OCI-LY7 (cell line): ENCODE data around the gene PHF20. TPM values are rescaled to one million over a fixed set of nuclear protein-coding genes. Genes with fewer than 3 reads are reported as not detected.

Experiments
- BruUV-seq: library from RNA; stranded (reverse); fragments of 400-500 nt; replicated peaks from 2 replicates; lab custom pipeline; 2021; lab: Mats Ljungman, UMichigan
- CTCF ChIA-PET: fragments of 300-600 bp; sonication (Branson Sonifier 250); formaldehyde crosslinking; loops from one replicate; lab custom pipeline; 2022; ENCODE audit warnings: antibody characterized with exemption; ENCODE audit not compliant: unreplicated experiment; lab: Charles Lee
- POLR2A ChIA-PET: fragments of 300-600 bp; sonication (Branson Sonifier 250); formaldehyde crosslinking; loops from one replicate; lab custom pipeline; 2022; ENCODE audit warnings: antibody characterized with exemption; lab: Charles Lee
- DNase-seq: peaks from one replicate; pipeline ENCODE4 v3.0.0-alpha.2; 2015; ENCODE audit warnings: low spot score
- H2AFZ ChIP-seq: fragments of 200-600 bp; sonication (generic), shearing (Covaris generic); 2 replicates; pipeline ENCODE4 v1.6.1; 2014; ENCODE audit warnings: mild to moderate bottlenecking, antibody characterized with exemption, low read length, moderate library complexity
- H3K27ac ChIP-seq: fragments of 200-600 bp; sonication (generic); 2 replicates; pipeline ENCODE4 v1.5.1; 2014; ENCODE audit warnings: mixed run types, low read depth, mild to moderate bottlenecking, moderate library complexity, low read length, inconsistent platforms; ENCODE audit not compliant: poor library complexity, severe bottlenecking
- H3K36me3 ChIP-seq: fragments of 200-600 bp; sonication (generic); 2 replicates; pipeline ENCODE4 v1.6.1; 2014; ENCODE audit warnings: mild to moderate bottlenecking, antibody characterized with exemption, low read length, moderate library complexity, mixed read lengths; ENCODE audit not compliant: insufficient read depth
- H3K4me1 ChIP-seq: fragments of 200-600 bp; sonication (generic); 2 replicates; pipeline ENCODE4 v1.5.1; 2014; ENCODE audit warnings: mild to moderate bottlenecking, low read length; ENCODE audit not compliant: insufficient read depth, poor library complexity, severe bottlenecking
- H3K4me2 ChIP-seq: fragments of 200-600 bp; sonication (generic); 2 replicates; pipeline ENCODE4 v1.6.1; 2014; ENCODE audit warnings: mild to moderate bottlenecking, low read length
- H3K4me3 ChIP-seq: fragments of 200-600 bp; sonication (generic); 2 replicates; pipeline ENCODE4 v1.5.1; 2014; ENCODE audit warnings: mild to moderate bottlenecking, low read depth, low read length; ENCODE audit not compliant: poor library complexity, severe bottlenecking
- H3K79me2 ChIP-seq: fragments of 200-600 bp; sonication (generic); 2 replicates; pipeline ENCODE4 v1.6.1; 2016; ENCODE audit warnings: low read depth, mild to moderate bottlenecking, low read length, moderate library complexity, mixed read lengths; ENCODE audit not compliant: insufficient read depth
- H3K9me2 ChIP-seq: fragments of 200-600 bp; sonication (generic); 2 replicates; pipeline ENCODE4 v1.6.1; 2016; ENCODE audit warnings: mild to moderate bottlenecking, low read length, mixed read lengths; ENCODE audit not compliant: insufficient read depth
- H3K9me3 ChIP-seq: fragments of 200-600 bp; sonication (generic); 2 replicates; pipeline ENCODE4 v1.6.1; 2014; ENCODE audit warnings: mild to moderate bottlenecking, mixed run types, low read length, mixed read lengths
- H4K20me1 ChIP-seq: fragments of 200-600 bp; sonication (generic); 2 replicates; pipeline ENCODE4 v1.6.1; 2014; ENCODE audit warnings: mild to moderate bottlenecking, antibody characterized with exemption, low read length, moderate library complexity, mixed read lengths; ENCODE audit not compliant: insufficient read depth
- CTCF ChIP-seq: fragments of 200-600 bp; sonication (generic); conservative IDR thresholded peaks from 2 replicates; pipeline ENCODE4 v1.5.1; 2014; ENCODE audit warnings: mild to moderate bottlenecking, antibody characterized with exemption, low read length, moderate library complexity, mixed read lengths
- EZH2phosphoT487 ChIP-seq: fragments of 200-600 bp; sonication (generic); IDR thresholded peaks from 2 replicates; pipeline ENCODE4 v1.6.1; 2018; ENCODE audit warnings: low read depth, borderline replicate concordance, mild to moderate bottlenecking, mixed run types, antibody characterized with exemption, low read length, moderate library complexity, mixed read lengths
- intact Hi-C: fragments of 100-400 bp; cut with micrococcal nuclease; formaldehyde crosslinking; loops from one replicate; pipeline ENCODE4 v1.10.0; 2022; ENCODE audit not compliant: unreplicated experiment
- total RNA-seq, 2 experiments: library from RNA; depleted of rRNA in 1 of 2; stranded (reverse); fragments of >200 nt in 1 of 2; shearing (Covaris generic) in 1 of 2; gene quantifications; 2 replicates each; pipeline ENCODE4 v1.2.3, GENCODE V29; 2014 to 2022

Gene PHF20
- total RNA-seq, 2 experiments from 2014 or later: 37.9 to 47.8 TPM

DNA sequence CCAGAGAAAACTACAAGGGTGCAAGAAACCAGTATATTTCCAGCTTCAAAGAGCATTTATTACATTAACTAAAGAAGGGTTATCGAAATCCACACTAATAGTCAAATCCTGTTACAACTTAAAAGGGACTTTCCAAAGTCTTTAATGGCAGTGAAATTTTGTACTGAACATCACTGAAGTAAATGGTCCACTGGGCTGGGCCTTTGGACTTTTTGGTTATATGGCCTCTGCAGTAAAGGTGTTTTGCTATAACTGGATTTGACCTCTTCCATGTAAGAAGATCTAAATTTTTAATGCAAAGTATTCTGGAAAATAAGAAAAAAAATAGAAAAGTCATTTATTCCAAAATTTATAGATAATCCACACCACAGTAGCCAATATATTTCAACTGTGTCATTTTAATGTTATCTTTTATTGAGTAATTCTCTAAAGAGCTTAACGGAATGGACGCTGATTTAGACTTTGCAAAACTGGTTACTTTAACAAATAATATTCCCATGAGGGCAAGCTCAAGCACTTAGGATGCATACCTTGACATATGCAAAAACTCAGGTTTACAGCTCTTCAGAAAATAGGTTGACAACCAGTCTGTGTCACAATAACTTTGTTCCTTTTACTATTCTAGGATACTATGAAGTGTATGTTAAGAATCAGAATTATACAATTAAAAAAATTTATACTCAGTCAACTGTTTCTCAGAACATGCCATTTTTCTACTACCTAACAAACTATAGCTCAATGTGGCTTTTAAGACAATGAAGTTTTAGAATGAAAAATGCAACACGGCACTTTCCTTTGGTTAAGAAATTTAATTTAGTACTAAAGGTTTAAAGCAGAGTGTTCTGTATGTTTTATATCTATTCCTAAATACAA lies 36.8 kb upstream of the PHF20 start:
- ChIA-PET POLR2A (interaction anchor here (0.6 to 1.2 kb wide), 2 partner anchors 9 to 30 kb away, joined by 3 to 5 read pairs; no protein-coding TSS in a partner anchor), CTCF (no interaction called here)
- Histone ChIP-seq H3K27ac (no peak overlapping the region), H3K4me2 (0 out of 2 replicates have a peak overlapping the region, but pooled peaks have one; percentile 0), H3K9me2 (no peaks in the 10 kb centered on the region), H4K20me1 (peaks cover 76% of the 10 kb centered on the region), H2AFZ (no peak overlapping the region), H3K9me3 (no peaks in the 10 kb centered on the region), H3K4me1 (peaks cover 38% of the 10 kb centered on the region), H3K4me3 (no peak overlapping the region), H3K79me2 (peaks cover 100% of the 10 kb centered on the region), H3K36me3 (peaks cover 100% of the 10 kb centered on the region)
- DNase-seq: no peak
- intact Hi-C loops: loop anchor here (5.0 kb wide), 1 partner anchor 33 kb away; no protein-coding TSS in a partner anchor
- TF ChIP-seq EZH2phosphoT487: no peak
- TF ChIP-seq CTCF: no peak
- BruUV-seq: no TSS peak

GRCh38 chr20:35735826-35736470 lies 35.9 kb upstream of the PHF20 start:
- Histone ChIP-seq H2AFZ (no peak overlapping the region), H3K4me2 (no peak overlapping the region), H3K9me2 (no peaks in the 10 kb centered on the region), H3K9me3 (no peaks in the 10 kb centered on the region), H3K4me3 (no peak overlapping the region), H3K36me3 (peaks cover 100% of the 10 kb centered on the region), H3K79me2 (peaks cover 100% of the 10 kb centered on the region), H3K27ac (no peak overlapping the region), H3K4me1 (peaks cover 45% of the 10 kb centered on the region), H4K20me1 (peaks cover 74% of the 10 kb centered on the region)
- TF ChIP-seq EZH2phosphoT487 (no peak), CTCF (no peak)
- intact Hi-C loops: loop anchor here (5.0 kb wide), 1 partner anchor 34 kb away; no protein-coding TSS in a partner anchor
- POLR2A ChIA-PET: interaction anchor here (0.6 to 1.4 kb wide), 4 partner anchors 8 to 499 kb away, joined by 3 to 5 read pairs (median 4); no protein-coding TSS in a partner anchor
- DNase-seq: no peak
- BruUV-seq: no TSS peak
- CTCF ChIA-PET: no interaction called here
